OCI-LY1 (cell line): ENCODE measurements around the gene LONP1.

Source experiments
- H2AFZ ChIP-seq: fragments of 200-600 bp; sonication (generic), shearing (Covaris generic); 2 replicates; pipeline ENCODE4 v1.6.0; 2014; ENCODE audit warnings: antibody characterized with exemption, mild to moderate bottlenecking, low read length
- H3F3A ChIP-seq: fragments of 200-600 bp; sonication (generic), shearing (Covaris generic); 2 replicates; pipeline ENCODE4 v1.6.0; 2014; ENCODE audit warnings: mild to moderate bottlenecking, antibody characterized with exemption, low read length, moderate library complexity; ENCODE audit not compliant: insufficient read depth
- H3K27ac ChIP-seq: fragments of 200-600 bp; sonication (generic); 2 replicates; pipeline ENCODE4 v1.5.1; 2014; ENCODE audit warnings: low read length, mixed run types, mild to moderate bottlenecking, low read depth; ENCODE audit not compliant: poor library complexity, severe bottlenecking
- H3K27me3 ChIP-seq: fragments of 200-600 bp; sonication (generic); 2 replicates; pipeline ENCODE4 v1.6.0; 2014; ENCODE audit warnings: antibody characterized with exemption, mild to moderate bottlenecking, low read length, moderate library complexity; ENCODE audit not compliant: insufficient read depth
- H3K36me3 ChIP-seq: fragments of 200-600 bp; sonication (generic); 2 replicates; pipeline ENCODE4 v1.6.1; 2014; ENCODE audit warnings: mild to moderate bottlenecking, antibody characterized with exemption, low read length, moderate library complexity, mixed read lengths; ENCODE audit not compliant: insufficient read depth
- H3K4me1 ChIP-seq: fragments of 200-600 bp; sonication (generic); 2 replicates; pipeline ENCODE4 v1.5.1; 2014; ENCODE audit warnings: mild to moderate bottlenecking, low read length, moderate library complexity; ENCODE audit not compliant: insufficient read depth, severe bottlenecking
- H3K4me2 ChIP-seq: fragments of 200-600 bp; sonication (generic), shearing (Covaris generic); 2 replicates; pipeline ENCODE4 v1.6.1; 2014; ENCODE audit warnings: low read length
- H3K4me3 ChIP-seq: fragments of 200-600 bp; sonication (generic); 2 replicates; pipeline ENCODE4 v1.5.1; 2014; ENCODE audit warnings: low read length, low read depth, mild to moderate bottlenecking, mixed read lengths; ENCODE audit not compliant: poor library complexity, severe bottlenecking
- H3K79me2 ChIP-seq: fragments of 200-600 bp; shearing (Covaris generic); 2 replicates; pipeline ENCODE4 v1.6.1; 2016; ENCODE audit warnings: mixed run types, low read length, mixed read lengths; ENCODE audit not compliant: insufficient read depth
- H3K9ac ChIP-seq: fragments of 200-600 bp; sonication (generic), shearing (Covaris generic); 2 replicates; pipeline ENCODE4 v1.6.1; 2014; ENCODE audit warnings: mild to moderate bottlenecking, low read length, mixed read lengths
- H3K9me2 ChIP-seq: fragments of 200-600 bp; sonication (generic), shearing (Covaris generic); 2 replicates; pipeline ENCODE4 v1.6.1; 2014; ENCODE audit warnings: low read depth, mild to moderate bottlenecking, low read length, mixed read lengths
- H3K9me3 ChIP-seq: fragments of 200-600 bp; shearing (Covaris generic); 2 replicates; pipeline ENCODE4 v1.6.1; 2014; ENCODE audit warnings: low read length, mixed read lengths
- H4K20me1 ChIP-seq: fragments of 200-600 bp; sonication (generic), shearing (Covaris generic); 2 replicates; pipeline ENCODE4 v1.6.0; 2016; ENCODE audit warnings: mild to moderate bottlenecking, low read length; ENCODE audit not compliant: insufficient read depth
- EZH2 ChIP-seq: fragments of 200-600 bp; sonication (generic), shearing (Covaris generic); IDR thresholded peaks from 2 replicates; pipeline ENCODE4 v1.8.0; 2017; ENCODE audit warnings: borderline replicate concordance, mixed run types, mild to moderate bottlenecking, antibody characterized with exemption, low read length, moderate library complexity, mixed read lengths
- TF ChIP-seq, protein P1 (sequence below): fragments of 200-600 bp; sonication (generic), shearing (Covaris generic); IDR thresholded peaks from 2 replicates; pipeline ENCODE4 v1.5.1; 2017; ENCODE audit warnings: mild to moderate bottlenecking, antibody characterized with exemption, low read length, moderate library complexity, mixed read lengths

Gene LONP1

DNA sequence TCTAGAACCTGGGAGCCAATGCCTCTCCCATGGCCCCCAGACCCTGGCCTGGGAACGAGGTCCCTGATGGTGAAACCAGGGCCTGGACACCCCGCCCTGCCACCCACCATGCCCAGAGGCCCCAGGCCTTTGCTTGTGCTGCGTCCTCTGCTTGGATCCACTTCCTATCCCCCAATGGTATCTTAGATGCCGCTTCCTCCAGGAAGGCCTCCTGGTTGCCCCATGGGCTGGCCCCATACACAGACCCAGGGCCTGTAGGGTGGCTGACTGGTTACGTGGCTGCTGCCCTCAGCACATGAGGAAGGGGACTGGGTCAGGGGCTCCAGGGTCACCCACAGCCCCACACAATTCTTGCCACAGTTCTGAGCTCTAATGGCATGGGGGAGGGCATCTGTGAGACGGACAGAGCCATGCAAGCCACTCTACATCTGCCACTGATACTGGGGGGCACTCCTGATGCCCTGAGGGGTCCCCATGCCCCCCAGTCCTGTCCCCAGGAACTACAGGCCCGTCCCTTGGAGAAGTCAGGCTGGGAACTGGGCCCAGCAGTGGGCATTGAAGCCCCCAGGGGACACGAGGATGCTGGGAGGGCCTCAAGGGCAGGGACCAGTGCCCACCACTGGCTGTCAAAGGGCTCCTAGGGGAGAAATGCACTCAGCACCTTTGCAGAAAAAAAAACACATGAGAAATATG is 24.8 kb downstream of the LONP1 start:
- Histone ChIP-seq H3K4me1 (peaks cover 51% of the 10 kb centered on the region), H3K79me2 (peaks cover 32% of the 10 kb centered on the region), H3K36me3 (peaks cover 86% of the 10 kb centered on the region)

DNA sequence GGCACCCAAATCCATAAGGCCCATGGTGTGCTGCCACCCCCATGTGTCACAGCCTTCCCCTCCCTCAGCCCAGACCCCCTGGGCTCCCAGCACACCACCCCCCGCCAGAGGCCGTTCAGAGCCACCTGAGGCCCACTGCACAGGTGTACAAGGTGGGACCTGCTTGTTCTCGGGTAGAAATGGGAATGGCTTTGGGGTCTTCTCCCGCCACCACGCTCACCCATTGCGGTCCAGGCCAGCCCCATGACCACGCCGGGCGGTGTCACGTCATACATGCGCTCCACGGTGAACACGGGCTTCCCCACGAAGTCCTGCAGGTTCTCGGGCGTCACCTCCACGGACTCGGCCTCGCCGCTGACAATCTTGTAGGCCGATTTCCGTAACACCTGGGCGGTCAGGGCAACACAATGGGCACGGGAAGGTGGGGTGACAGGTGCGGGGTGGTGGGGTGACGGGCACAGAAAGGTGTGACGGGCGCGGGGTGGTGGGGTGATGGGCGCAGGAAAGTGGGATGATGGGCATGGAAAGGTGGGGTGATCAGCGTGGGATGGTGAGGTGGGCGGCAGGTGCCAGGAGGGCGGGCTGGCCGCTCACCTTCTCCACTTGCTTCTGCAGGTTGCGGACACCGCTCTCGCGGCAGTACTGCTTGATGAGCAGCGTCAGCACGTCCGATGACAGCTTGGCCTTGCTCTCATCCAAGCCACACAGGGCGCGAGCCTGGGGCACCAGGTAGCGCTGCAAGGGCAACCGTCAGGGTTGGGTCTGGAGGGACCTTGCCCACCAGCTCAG is 25.6 kb downstream of the LONP1 start:
- Histone ChIP-seq H3F3A (no peaks in the 10 kb centered on the region), H3K36me3 (peaks cover 84% of the 10 kb centered on the region), H3K9me3 (no peaks in the 10 kb centered on the region), H3K27me3 (no peaks in the 10 kb centered on the region), H2AFZ (no peak overlapping the region), H3K9me2 (no peaks in the 10 kb centered on the region), H3K4me1 (peaks cover 48% of the 10 kb centered on the region), H3K27ac (no peak overlapping the region), H3K4me3 (no peak overlapping the region), H3K79me2 (peaks cover 32% of the 10 kb centered on the region), H3K9ac (no peak overlapping the region), H4K20me1 (no peaks in the 10 kb centered on the region), H3K4me2 (peak overlapping the region; percentile 18; the same call in 1 of the 2 replicates)
- no peak for TF ChIP-seq EZH2
- TF ChIP-seq, protein P1, sequence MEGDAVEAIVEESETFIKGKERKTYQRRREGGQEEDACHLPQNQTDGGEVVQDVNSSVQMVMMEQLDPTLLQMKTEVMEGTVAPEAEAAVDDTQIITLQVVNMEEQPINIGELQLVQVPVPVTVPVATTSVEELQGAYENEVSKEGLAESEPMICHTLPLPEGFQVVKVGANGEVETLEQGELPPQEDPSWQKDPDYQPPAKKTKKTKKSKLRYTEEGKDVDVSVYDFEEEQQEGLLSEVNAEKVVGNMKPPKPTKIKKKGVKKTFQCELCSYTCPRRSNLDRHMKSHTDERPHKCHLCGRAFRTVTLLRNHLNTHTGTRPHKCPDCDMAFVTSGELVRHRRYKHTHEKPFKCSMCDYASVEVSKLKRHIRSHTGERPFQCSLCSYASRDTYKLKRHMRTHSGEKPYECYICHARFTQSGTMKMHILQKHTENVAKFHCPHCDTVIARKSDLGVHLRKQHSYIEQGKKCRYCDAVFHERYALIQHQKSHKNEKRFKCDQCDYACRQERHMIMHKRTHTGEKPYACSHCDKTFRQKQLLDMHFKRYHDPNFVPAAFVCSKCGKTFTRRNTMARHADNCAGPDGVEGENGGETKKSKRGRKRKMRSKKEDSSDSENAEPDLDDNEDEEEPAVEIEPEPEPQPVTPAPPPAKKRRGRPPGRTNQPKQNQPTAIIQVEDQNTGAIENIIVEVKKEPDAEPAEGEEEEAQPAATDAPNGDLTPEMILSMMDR = no peak

More for the DNA sequence above, 24.8 kb downstream of the LONP1 start:
- no peaks in the 10 kb centered on the region for H3K9me3 ChIP-seq
- H3K4me3 ChIP-seq = no peak overlapping the region
- H3K27me3 ChIP-seq = no peaks in the 10 kb centered on the region
- no peaks in the 10 kb centered on the region for H3F3A ChIP-seq
- TF ChIP-seq, protein P1 = no peak
- no peak overlapping the region; the same call in 1 of the 2 replicates for H3K4me2 ChIP-seq
- H3K27ac ChIP-seq = peak overlapping the region; percentile 73
- H4K20me1 ChIP-seq = no peaks in the 10 kb centered on the region
- no peaks in the 10 kb centered on the region for H3K9me2 ChIP-seq
- no peak overlapping the region; the same call in 1 of the 2 replicates for H3K9ac ChIP-seq
- H2AFZ ChIP-seq = no peak overlapping the region

DNA sequence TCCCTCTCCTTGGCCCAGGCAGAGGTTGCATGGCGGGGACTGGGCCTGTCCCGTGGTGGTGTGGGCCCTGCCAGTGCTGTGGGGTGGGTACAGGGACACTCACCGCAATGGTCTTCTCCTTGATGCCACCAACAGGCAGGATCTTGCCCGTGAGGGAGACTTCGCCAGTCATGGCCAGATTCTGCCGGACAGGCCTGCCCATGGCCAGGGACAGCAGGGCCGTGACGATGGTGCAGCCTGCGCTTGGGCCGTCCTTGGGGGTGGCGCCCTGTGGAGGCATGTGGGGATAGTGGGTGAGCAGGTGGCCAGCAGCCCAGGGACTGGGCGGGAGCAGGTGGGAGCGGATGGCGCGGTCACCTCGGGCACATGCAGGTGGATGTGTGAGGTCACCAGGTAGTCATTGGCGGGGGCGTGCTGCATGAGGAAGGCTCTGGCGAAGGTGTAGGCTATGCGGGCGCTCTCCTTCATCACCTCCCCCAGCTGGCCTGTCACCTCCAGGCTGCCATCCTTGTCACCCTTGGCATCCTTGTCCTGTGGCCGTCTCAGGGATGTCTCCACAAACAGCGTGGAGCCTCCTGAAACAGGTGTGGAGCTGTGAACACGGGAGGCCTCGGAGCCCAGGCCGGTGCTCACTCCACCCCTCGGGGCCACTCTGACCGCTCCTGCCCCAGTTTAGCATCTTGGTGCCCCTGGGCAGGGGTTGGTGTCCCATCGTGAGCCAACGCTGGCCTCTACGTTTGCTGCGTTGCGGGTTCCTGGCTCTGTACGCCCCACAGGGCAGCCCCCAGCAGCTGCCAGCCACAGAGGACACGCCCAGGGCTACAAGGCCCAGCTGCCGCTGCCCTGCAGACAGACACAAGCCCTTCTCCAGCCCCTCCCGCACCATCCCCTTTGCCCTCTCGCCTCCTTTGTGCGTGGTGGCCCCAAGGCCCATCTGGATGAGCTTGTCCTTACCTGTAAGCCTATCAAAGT is 26.5 kb downstream of the LONP1 start:
- Histone ChIP-seq H3K27ac (no peak overlapping the region), H3K9ac (no peak overlapping the region; the same call in 1 of the 2 replicates), H3K9me3 (no peaks in the 10 kb centered on the region), H3K4me3 (peak overlapping the region; percentile 99), H3K79me2 (peaks cover 32% of the 10 kb centered on the region), H3K4me2 (peak overlapping the region; percentile 68; the same call in 1 of the 2 replicates), H3K27me3 (no peaks in the 10 kb centered on the region), H4K20me1 (no peaks in the 10 kb centered on the region), H3K9me2 (no peaks in the 10 kb centered on the region), H2AFZ (no peak overlapping the region), H3F3A (no peaks in the 10 kb centered on the region), H3K36me3 (peaks cover 81% of the 10 kb centered on the region), H3K4me1 (peaks cover 39% of the 10 kb centered on the region)
- no peak for TF ChIP-seq EZH2
- TF ChIP-seq, protein P1 = no peak
